HG02870 (cell line): ENCODE measurements around the gene OR8G5.

Experiments
- ATAC-seq: cut with Tn5 transposase; IDR thresholded peaks from one replicate; pipeline ENCODE4 v1.9.1; 2021; ENCODE audit warnings: mild to moderate bottlenecking, moderate library complexity; ENCODE audit not compliant: unreplicated experiment

The OR8G5 gene

GRCh38 chr11:124285610-124286344 is 29.6 kb downstream of the OR8G5 start:
- no peak for ATAC-seq

DNA sequence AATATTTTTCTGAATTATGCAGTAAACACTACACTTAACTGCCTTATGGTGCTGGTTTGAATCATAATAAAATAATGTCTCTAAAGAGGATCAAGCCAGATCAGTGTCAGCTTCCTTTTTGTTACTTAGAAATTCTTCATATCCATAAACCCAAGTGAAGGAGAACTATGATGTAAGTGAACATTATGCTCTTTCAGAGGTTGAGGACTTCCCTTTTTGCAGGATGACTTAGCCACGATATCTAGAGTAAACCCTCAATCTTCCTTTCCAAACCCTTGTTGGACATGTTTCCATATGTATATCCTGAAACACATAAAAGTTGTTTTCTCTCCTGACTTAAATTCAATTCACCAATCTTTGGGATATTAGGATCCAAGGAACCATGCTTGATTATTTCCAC is 38.5 kb downstream of the OR8G5 start:
- no peak for ATAC-seq

GRCh38 chr11:124296016-124296415 is 39.8 kb downstream of the OR8G5 start:
- ATAC-seq: no peak

- ATAC-seq: no peak
These were observed 41.7 kb downstream of the OR8G5 start for GRCh38 chr11:124297921-124298320.

GRCh38 chr11:124301548-124301947 is 45.4 kb downstream of the OR8G5 start:
- ATAC-seq: no peak

- no peak for ATAC-seq
These were observed 46.4 kb downstream of the OR8G5 start for GRCh38 chr11:124302347-124303125.

- no peak for ATAC-seq
These were observed 50.9 kb downstream of the OR8G5 start for GRCh38 chr11:124307093-124307492.

DNA sequence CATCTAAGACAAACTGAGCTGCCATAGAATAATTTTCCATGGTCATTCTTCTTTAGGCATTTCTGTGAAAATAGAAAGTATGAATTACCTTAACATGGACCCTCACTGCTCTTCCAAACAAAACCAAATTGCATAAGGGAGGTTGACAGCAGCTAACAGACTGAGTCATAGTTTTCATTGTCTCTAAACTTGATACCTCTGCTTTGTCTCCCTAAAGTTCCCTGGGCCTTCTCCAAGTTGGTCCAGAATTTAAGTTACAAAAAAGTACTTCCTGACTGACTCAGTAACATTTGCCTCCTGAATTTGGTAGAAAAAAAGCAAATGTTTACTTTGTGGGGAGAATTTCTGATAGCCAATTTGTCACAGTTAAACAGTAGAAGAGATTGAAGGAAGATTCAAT is 54.5 kb downstream of the OR8G5 start:
- ATAC-seq: no peak

DNA sequence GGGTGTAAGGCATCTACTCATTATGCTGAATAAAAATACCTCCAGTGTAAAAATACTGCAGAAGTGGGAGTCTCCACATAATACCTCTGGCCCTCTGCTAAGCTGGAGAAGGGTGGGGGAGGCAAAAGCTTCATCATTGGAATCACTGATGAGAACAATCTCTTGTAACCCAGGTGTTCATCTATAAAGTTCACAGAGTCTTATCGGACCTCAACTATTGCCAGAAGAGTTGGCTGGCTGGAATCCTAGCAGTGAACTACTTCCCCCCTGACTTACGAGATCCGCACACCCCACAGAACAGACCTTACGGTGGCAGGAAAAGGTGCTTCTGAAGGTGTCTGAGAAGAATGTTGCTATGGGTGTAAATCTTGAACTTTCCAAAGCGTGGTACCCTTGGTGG is 55.1 kb downstream of the OR8G5 start:
- no peak for ATAC-seq

DNA sequence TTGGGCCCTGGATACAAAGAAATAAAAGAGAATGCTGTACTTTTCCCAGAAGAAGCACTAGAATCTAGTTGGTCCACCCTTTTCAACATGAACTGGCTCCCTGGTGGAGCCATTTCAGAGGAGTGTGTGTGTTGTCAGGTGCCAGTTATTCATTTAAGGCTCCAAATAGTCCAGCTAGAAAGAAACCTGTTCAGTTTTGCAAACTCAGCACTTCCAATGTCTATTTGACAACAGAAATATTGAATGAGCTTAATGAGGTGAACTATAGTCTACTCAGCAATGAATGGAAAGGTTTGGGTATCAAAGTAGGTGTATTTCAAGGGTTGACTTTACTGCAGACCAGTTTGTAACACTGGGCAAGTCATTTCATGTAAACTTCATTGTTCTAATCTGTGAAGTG is 55.5 kb downstream of the OR8G5 start:
- no peak for ATAC-seq

DNA sequence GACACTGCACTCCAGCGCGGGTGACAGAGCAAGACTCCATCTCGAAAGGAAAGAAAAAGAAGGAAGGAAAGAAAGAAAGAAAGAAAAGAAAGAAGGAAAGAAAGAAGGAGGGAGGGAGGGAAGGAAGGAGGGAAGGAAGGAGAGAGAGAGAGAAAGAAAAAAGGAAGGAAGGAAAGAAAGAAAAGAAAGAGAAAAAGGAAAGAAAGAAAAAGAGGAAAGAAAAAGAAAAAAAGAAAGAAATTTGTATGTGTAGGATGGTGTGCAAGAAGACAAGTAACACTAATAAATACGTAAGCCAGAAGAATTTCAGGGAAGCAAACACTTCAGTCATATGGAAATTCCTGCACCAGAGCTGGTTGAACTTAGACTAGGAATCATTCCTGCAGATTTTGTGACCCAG is 57.0 kb downstream of the OR8G5 start:
- ATAC-seq: no peak

DNA sequence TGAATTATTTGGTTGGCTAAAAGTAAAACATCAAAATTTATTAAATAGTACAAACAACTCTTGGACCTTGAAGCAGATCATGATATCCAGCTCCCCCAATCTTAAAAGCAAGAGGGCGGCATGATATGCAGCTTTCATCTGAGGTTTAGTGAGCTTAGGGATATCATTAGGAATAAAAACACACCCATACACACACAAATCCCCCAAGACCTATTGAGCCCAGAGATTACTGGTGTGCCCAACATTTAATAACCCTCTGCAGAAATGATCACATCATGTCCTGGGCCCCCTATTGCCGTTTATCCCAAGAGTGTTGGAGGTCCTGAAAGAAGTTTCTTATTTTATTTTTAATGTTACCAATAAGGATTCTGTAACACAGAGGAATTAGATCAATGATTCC is 57.7 kb downstream of the OR8G5 start, which contains the start of gene OR8D1:
OR8D1 (minus strand) TSS at position 101 of the 400 bp plus-strand sequence. CDS start 3,183 bp downstream, outside the sequence.
- ATAC-seq: no peak

- ATAC-seq: no peak
These were observed 58.9 kb downstream of the OR8G5 start for GRCh38 chr11:124315052-124315451.
